H9 (cell line): ENCODE data around the gene KCNK10. TPM values are rescaled to one million over a fixed set of nuclear protein-coding genes. Genes with fewer than 3 reads are reported as not detected.

ENCODE experiments used
- DNase-seq: peaks from one replicate; pipeline ENCODE4 v3.0.0-alpha.2; 2017
- H2AFZ ChIP-seq: one replicate; pipeline ENCODE4 v1.6.1; 2013; ENCODE audit warnings: mild to moderate bottlenecking, low read length, control low read depth, moderate library complexity
- H2AK5ac ChIP-seq: 2 replicates; pipeline ENCODE4 v1.6.1; 2013; ENCODE audit warnings: low read length, control low read depth, mixed read lengths; ENCODE audit not compliant: insufficient read length
- H2BK120ac ChIP-seq: one replicate; pipeline ENCODE4 v1.6.1; 2013; ENCODE audit warnings: low read depth, mild to moderate bottlenecking, low read length, control low read depth, inconsistent platforms; ENCODE audit not compliant: poor library complexity, severe bottlenecking
- H2BK12ac ChIP-seq: 2 replicates; pipeline ENCODE4 v1.6.1; 2013; ENCODE audit warnings: low read length, control low read depth, mixed read lengths, low read depth; ENCODE audit not compliant: insufficient read length
- H2BK15ac ChIP-seq: 2 replicates; pipeline ENCODE4 v1.6.1; 2013; ENCODE audit warnings: low read depth, low read length, control low read depth
- H2BK20ac ChIP-seq: one replicate; pipeline ENCODE4 v1.6.1; 2013; ENCODE audit warnings: low read depth, mild to moderate bottlenecking, low read length, control low read depth, inconsistent platforms; ENCODE audit not compliant: poor library complexity, severe bottlenecking
- H2BK5ac ChIP-seq: 2 replicates; pipeline ENCODE4 v1.6.1; 2013; ENCODE audit warnings: low read length, control low read depth, mixed read lengths; ENCODE audit not compliant: insufficient read length
- H3K14ac ChIP-seq: 2 replicates; pipeline ENCODE4 v1.6.1; 2013; ENCODE audit warnings: low read length, control low read depth; ENCODE audit not compliant: insufficient read depth
- H3K18ac ChIP-seq: 2 replicates; pipeline ENCODE4 v1.6.1; 2013; ENCODE audit warnings: low read depth, mild to moderate bottlenecking, mixed read lengths, low read length, control low read depth; ENCODE audit not compliant: insufficient read length
- H3K23ac ChIP-seq: 2 replicates; pipeline ENCODE4 v1.6.1; 2013; ENCODE audit warnings: low read length, control low read depth, mixed read lengths, low read depth; ENCODE audit not compliant: insufficient read length
- H3K23me2 ChIP-seq: 2 replicates; pipeline ENCODE4 v1.6.1; 2013; ENCODE audit warnings: low read depth, mild to moderate bottlenecking, mixed read lengths, low read length, control low read depth; ENCODE audit not compliant: insufficient read length, poor library complexity, severe bottlenecking
- H3K27ac ChIP-seq: 2 replicates; pipeline ENCODE4 v1.5.1; 2013; ENCODE audit warnings: low read length, control low read depth, mixed read lengths, low read depth; ENCODE audit not compliant: insufficient read length
- H3K27me3 ChIP-seq: 2 replicates; pipeline ENCODE4 v1.6.1; 2013; ENCODE audit warnings: low read length, control low read depth, inconsistent platforms; ENCODE audit not compliant: insufficient read depth
- H3K4ac ChIP-seq: 2 replicates; pipeline ENCODE4 v1.6.1; 2013; ENCODE audit warnings: low read depth, mild to moderate bottlenecking, control low read depth, inconsistent platforms, low read length, moderate library complexity
- H3K4me1 ChIP-seq: 2 replicates; pipeline ENCODE4 v1.6.1; 2013; ENCODE audit warnings: low read length, control low read depth, inconsistent platforms; ENCODE audit not compliant: insufficient read depth
- H3K4me2 ChIP-seq: 2 replicates; pipeline ENCODE4 v1.6.1; 2013; ENCODE audit warnings: low read length, control low read depth, mixed read lengths; ENCODE audit not compliant: insufficient read length, insufficient read depth
- H3K56ac ChIP-seq: 2 replicates; pipeline ENCODE4 v1.6.1; 2013; ENCODE audit warnings: low read depth, mild to moderate bottlenecking, mixed read lengths, low read length, control low read depth; ENCODE audit not compliant: insufficient read length
- H3K79me1 ChIP-seq: 2 replicates; pipeline ENCODE4 v1.6.1; 2013; ENCODE audit warnings: low read depth, mild to moderate bottlenecking, moderate library complexity, low read length, control low read depth, inconsistent platforms; ENCODE audit not compliant: insufficient read depth, poor library complexity, severe bottlenecking
- H3K79me2 ChIP-seq: 2 replicates; pipeline ENCODE4 v1.6.1; 2013; ENCODE audit warnings: low read length, control low read depth, inconsistent platforms; ENCODE audit not compliant: insufficient read depth
- H3K9ac ChIP-seq: 2 replicates; pipeline ENCODE4 v1.6.1; 2013; ENCODE audit warnings: low read length, control low read depth, mixed read lengths; ENCODE audit not compliant: insufficient read length; ENCODE audit errors: extremely low read depth
- H3K9me3 ChIP-seq: one replicate; pipeline ENCODE4 v1.6.1; 2013; ENCODE audit warnings: low read depth, low read length, inconsistent platforms; ENCODE audit not compliant: control insufficient read depth
- H3T11ph ChIP-seq: one replicate; pipeline ENCODE4 v1.6.1; 2013; ENCODE audit warnings: mild to moderate bottlenecking, low read length, control low read depth, inconsistent platforms
- H4K20me1 ChIP-seq: one replicate; pipeline ENCODE4 v1.6.1; 2013; ENCODE audit not compliant: control insufficient read depth, insufficient read length, insufficient read depth
- H4K5ac ChIP-seq: 2 replicates; pipeline ENCODE4 v1.6.1; 2013; ENCODE audit warnings: low read depth, mild to moderate bottlenecking, mixed read lengths, low read length, control low read depth; ENCODE audit not compliant: insufficient read length
- H4K8ac ChIP-seq: replicated peaks from 2 replicates; pipeline ENCODE4 v1.6.1; 2013; ENCODE audit warnings: low read length, control low read depth, mixed read lengths, low read depth; ENCODE audit not compliant: insufficient read length
- H4K91ac ChIP-seq: 2 replicates; pipeline ENCODE4 v1.6.1; 2013; ENCODE audit warnings: low read depth, mild to moderate bottlenecking, moderate library complexity, mixed read lengths, low read length, control low read depth; ENCODE audit not compliant: insufficient read length
- H3K27ac Mint-ChIP-seq, 3 experiments: 2 replicates in 2 of 3; 3 replicates in 1 of 3; pipeline ENCODE4 v1.8.0; 2020 to 2021; ENCODE audit warnings: mixed read lengths in 3 of 3, mild to moderate bottlenecking in 1 of 3, moderate library complexity in 1 of 3
- H3K27me3 Mint-ChIP-seq: 2 replicates; pipeline ENCODE4 v1.8.0; 2021; ENCODE audit warnings: low read depth, mild to moderate bottlenecking, moderate library complexity, mixed read lengths
- H3K36me3 Mint-ChIP-seq, 3 experiments: 2 replicates in 2 of 3; 3 replicates in 1 of 3; pipeline ENCODE4 v1.8.0; 2020 to 2021; ENCODE audit warnings: low read depth in 3 of 3, mixed read lengths in 3 of 3; ENCODE audit not compliant: insufficient read depth in 1 of 3
- H3K4me1 Mint-ChIP-seq, 2 experiments: 2 replicates each; pipeline ENCODE4 v1.8.0; 2020; ENCODE audit warnings: mixed read lengths in 2 of 2
- H3K4me3 Mint-ChIP-seq, 2 experiments: 2 replicates in 1 of 2; 3 replicates in 1 of 2; pipeline ENCODE4 v1.8.0; 2020 to 2021; ENCODE audit warnings: mild to moderate bottlenecking in 2 of 2, mixed read lengths in 2 of 2, moderate library complexity in 1 of 2
- H3K9me3 Mint-ChIP-seq, 2 experiments: 2 replicates in 1 of 2; 3 replicates in 1 of 2; pipeline ENCODE4 v1.8.0; 2020; ENCODE audit warnings: mild to moderate bottlenecking in 2 of 2, mixed read lengths in 2 of 2, moderate library complexity in 1 of 2
- WGBS: extraction: QIAGEN DNeasy Blood & Tissue Kit; methylation state at CpG from one replicate; pipeline ENCODE4 v1.1.7; 2013; ENCODE audit warnings: missing lambda C conversion rate, low lambda C conversion rate, mixed read lengths; ENCODE audit not compliant: insufficient read length; ENCODE audit errors: extremely low coverage; 5-methylcytosine and 5-hydroxymethylcytosine counted together
- total RNA-seq: library from RNA; stranded (reverse); gene quantifications from 2 replicates; pipeline ENCODE4 v1.2.1, GENCODE V29; 2021
- TF ChIP-seq, protein P1 (sequence below): fragments of 200-600 bp; sonication (generic); conservative IDR thresholded peaks from 3 replicates; pipeline ENCODE4 v1.8.0; 2021; ENCODE audit warnings: antibody characterized with exemption, mild to moderate bottlenecking

Gene KCNK10
- total RNA-seq, 1 experiment from 2014 or later = 0.33 TPM

- Histone ChIP-seq H2BK12ac (no peak overlapping the region), H2AFZ (no peak overlapping the region), H2AK5ac (no peak overlapping the region), H3K18ac (no peak overlapping the region), H2BK15ac (no peak overlapping the region), H3K4me1 (no peaks in the 10 kb centered on the region), H3K4ac (no peak overlapping the region), H3K56ac (no peak overlapping the region), H3K79me1 (no peaks in the 10 kb centered on the region), H3K23ac (no peak overlapping the region), H3K23me2 (no peaks in the 10 kb centered on the region), H3K27me3 (no peaks in the 10 kb centered on the region), H4K5ac (no peak overlapping the region), H4K8ac (no peak overlapping the region), H3K9ac (no peak overlapping the region), H2BK120ac (no peak overlapping the region), H3K79me2 (no peaks in the 10 kb centered on the region), H3K4me2 (no peak overlapping the region), H3T11ph (no peak overlapping the region), H3K9me3 (no peaks in the 10 kb centered on the region), H3K27ac (no peak overlapping the region), H4K20me1 (no peaks in the 10 kb centered on the region), H3K14ac (no peak overlapping the region), H4K91ac (no peak overlapping the region), H2BK5ac (no peak overlapping the region), H2BK20ac (no peak overlapping the region)
- H3K4me1 Mint-ChIP-seq = peaks cover 10 to 23% of the 10 kb centered on the region in 2 experiments
- H3K9me3 Mint-ChIP-seq = no peaks in the 10 kb centered on the region
- H3K4me3 Mint-ChIP-seq = no peak overlapping the region
- WGBS = no CpG with 5 or more reads among the region's 1 CpG
- TF ChIP-seq, protein P1, sequence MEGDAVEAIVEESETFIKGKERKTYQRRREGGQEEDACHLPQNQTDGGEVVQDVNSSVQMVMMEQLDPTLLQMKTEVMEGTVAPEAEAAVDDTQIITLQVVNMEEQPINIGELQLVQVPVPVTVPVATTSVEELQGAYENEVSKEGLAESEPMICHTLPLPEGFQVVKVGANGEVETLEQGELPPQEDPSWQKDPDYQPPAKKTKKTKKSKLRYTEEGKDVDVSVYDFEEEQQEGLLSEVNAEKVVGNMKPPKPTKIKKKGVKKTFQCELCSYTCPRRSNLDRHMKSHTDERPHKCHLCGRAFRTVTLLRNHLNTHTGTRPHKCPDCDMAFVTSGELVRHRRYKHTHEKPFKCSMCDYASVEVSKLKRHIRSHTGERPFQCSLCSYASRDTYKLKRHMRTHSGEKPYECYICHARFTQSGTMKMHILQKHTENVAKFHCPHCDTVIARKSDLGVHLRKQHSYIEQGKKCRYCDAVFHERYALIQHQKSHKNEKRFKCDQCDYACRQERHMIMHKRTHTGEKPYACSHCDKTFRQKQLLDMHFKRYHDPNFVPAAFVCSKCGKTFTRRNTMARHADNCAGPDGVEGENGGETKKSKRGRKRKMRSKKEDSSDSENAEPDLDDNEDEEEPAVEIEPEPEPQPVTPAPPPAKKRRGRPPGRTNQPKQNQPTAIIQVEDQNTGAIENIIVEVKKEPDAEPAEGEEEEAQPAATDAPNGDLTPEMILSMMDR = no peak
- no peak overlapping the region for H3K27ac Mint-ChIP-seq
- no peaks in the 10 kb centered on the region for H3K36me3 Mint-ChIP-seq
- DNase-seq = no peak
- no peaks in the 10 kb centered on the region for H3K27me3 Mint-ChIP-seq
Observed at GRCh38 chr14:88196925-88197324, 126.1 kb downstream of the KCNK10 start.
